AG04450 (cell line): ENCODE data around the gene LRP1B. TPM values are rescaled to one million over a fixed set of nuclear protein-coding genes. Genes with fewer than 3 reads are reported as not detected.

ENCODE experiments used
- CTCF ChIA-PET: fragments of 300-600, 350-600 bp; formaldehyde crosslinking; extraction: SDS; loops from one replicate; lab custom pipeline; 2022; ENCODE audit warnings: antibody characterized with exemption, inconsistent platforms; lab: Charles Lee
- POLR2A ChIA-PET: fragments of 350-600 bp; formaldehyde crosslinking; extraction: SDS; loops from one replicate; lab custom pipeline; 2021; ENCODE audit warnings: antibody characterized with exemption, inconsistent platforms; lab: Yijun Ruan, JAX
- DNase-seq: peaks from one replicate; pipeline ENCODE4 v3.0.0-alpha.2; 2011; ENCODE audit warnings: low read depth, low spot score
- H3K27ac ChIP-seq: one replicate; pipeline ENCODE4 v1.5.1; 2012; ENCODE audit warnings: low read depth, low read length, control low read depth
- H3K27me3 ChIP-seq: one replicate; pipeline ENCODE4 v1.6.0; 2012; ENCODE audit warnings: low read length; ENCODE audit not compliant: control insufficient read depth, insufficient read depth
- H3K4me3 ChIP-seq: 2 replicates; pipeline ENCODE4 v1.5.1; 2011; ENCODE audit warnings: mild to moderate bottlenecking, low read depth, low read length, control low read depth
- H3K9me3 ChIP-seq: 2 replicates; pipeline ENCODE4 v1.5.1; 2012; ENCODE audit warnings: low read length; ENCODE audit not compliant: control insufficient read depth, insufficient read depth
- polyA plus RNA-seq: library from polyadenylated mRNA; depleted of rRNA; stranded (reverse); fragments of >200 nt; gene quantifications from 2 replicates; pipeline ENCODE4 v1.2.3, GENCODE V29; 2011
- TF ChIP-seq, protein P1 (sequence below): IDR thresholded peaks from 2 replicates; pipeline ENCODE4 v1.5.1; 2011; ENCODE audit warnings: low read depth, low read length, control low read depth, inconsistent platforms

The LRP1B gene
- polyA plus RNA-seq, 1 experiment = 0.15 TPM

DNA sequence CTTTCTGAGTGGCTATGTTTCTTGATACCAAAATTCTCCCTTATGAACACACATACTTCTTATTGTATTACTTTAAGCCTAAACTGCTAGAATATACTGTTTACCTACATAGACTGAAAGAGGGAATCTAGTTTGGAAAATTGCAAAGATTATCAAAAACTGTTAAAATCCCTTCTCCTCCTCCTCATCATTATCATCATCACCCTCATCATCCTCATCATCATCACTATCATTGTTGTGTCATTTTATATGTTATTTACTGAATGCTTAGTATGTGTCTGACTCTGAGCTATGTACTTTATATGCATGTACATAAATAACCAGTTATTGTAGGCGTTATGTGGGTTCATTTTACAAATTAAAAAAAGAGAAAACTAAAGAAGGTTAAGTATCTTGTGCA lies 19.6 kb upstream of the LRP1B start:
- ChIA-PET POLR2A (no interaction called here), CTCF (no interaction called here)
- TF ChIP-seq, protein P1, sequence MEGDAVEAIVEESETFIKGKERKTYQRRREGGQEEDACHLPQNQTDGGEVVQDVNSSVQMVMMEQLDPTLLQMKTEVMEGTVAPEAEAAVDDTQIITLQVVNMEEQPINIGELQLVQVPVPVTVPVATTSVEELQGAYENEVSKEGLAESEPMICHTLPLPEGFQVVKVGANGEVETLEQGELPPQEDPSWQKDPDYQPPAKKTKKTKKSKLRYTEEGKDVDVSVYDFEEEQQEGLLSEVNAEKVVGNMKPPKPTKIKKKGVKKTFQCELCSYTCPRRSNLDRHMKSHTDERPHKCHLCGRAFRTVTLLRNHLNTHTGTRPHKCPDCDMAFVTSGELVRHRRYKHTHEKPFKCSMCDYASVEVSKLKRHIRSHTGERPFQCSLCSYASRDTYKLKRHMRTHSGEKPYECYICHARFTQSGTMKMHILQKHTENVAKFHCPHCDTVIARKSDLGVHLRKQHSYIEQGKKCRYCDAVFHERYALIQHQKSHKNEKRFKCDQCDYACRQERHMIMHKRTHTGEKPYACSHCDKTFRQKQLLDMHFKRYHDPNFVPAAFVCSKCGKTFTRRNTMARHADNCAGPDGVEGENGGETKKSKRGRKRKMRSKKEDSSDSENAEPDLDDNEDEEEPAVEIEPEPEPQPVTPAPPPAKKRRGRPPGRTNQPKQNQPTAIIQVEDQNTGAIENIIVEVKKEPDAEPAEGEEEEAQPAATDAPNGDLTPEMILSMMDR = no peak
- Histone ChIP-seq H3K9me3 (no peaks in the 10 kb centered on the region), H3K4me3 (no peak overlapping the region), H3K27me3 (no peaks in the 10 kb centered on the region), H3K27ac (no peak overlapping the region)
- DNase-seq = no peak

DNA sequence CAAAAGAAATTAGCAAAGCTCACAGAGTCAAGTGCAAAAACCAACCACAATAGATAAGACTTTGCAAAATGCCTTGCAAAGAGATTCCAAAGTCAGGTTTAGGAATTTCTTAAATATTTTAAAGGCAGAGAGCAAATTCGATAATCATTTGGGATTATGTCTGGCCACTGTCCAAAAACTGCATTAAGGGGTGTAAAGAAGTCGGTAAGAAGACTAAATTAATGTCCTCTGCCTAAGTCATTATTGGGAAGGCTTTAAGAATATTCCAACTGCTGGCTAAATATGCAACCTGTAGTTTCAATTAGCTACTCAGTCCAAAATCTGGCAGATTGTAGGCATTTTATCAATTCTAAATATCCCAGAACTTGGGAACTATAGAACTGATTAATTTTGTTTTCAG lies 13.7 kb upstream of the LRP1B start:
- no peak for DNase-seq
- TF ChIP-seq, protein P1 = no peak
- no peaks in the 10 kb centered on the region for H3K27me3 ChIP-seq

DNA sequence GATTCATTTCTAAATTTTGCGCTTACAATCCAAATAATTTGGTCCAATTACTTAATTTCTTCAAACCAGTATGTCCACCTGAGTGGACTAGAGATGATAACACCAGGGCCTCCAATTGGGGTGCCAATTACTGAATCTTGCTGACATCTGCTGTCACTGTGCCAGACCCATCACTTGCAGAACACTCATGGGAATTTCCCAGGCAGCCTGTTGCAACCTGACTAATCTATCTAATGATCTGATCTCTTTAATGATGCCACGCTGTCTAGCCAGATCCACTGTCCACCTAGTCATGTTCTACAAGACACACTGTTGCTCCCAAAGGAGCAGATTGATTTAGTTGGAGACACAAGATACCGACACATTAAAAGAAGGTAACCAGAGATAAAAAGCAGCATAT lies 11.8 kb upstream of the LRP1B start:
- ChIA-PET CTCF (interaction anchor here (3.7 kb wide), 1 partner anchor 13 kb away, joined by 40 read pairs; the partner anchor contains the start of gene LRP1B), POLR2A (no interaction called here)
- Histone ChIP-seq H3K4me3 (no peak overlapping the region), H3K27me3 (no peaks in the 10 kb centered on the region), H3K27ac (no peak overlapping the region), H3K9me3 (no peaks in the 10 kb centered on the region)
- DNase-seq = no peak
- TF ChIP-seq, protein P1 = no peak

More for the DNA sequence above, 13.7 kb upstream of the LRP1B start:
- Histone ChIP-seq H3K9me3 (no peaks in the 10 kb centered on the region), H3K27ac (no peak overlapping the region), H3K4me3 (no peak overlapping the region)
- ChIA-PET POLR2A (no interaction called here), CTCF (no interaction called here)

DNA sequence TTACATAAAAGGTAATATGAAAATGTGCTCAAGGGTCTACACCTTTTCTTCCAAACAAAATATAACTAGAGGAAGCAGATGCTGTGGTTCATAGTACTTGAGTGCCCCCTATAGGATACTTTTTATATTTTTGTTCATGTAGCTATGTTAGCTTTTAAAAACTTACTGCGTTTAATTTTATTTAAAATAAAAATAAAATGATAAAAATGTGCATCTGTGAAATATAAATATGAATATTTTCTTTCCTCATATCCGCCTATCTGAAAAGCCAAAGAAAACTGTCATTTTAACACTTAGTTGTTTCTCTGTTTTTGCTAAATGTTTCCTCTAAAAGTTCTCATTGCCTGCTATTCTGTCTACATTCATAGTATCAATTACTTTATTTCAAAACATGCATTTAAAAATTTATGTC lies 9.6 kb upstream of the LRP1B start:
- H3K4me3 ChIP-seq = no peak overlapping the region
- H3K9me3 ChIP-seq = no peaks in the 10 kb centered on the region
- POLR2A ChIA-PET = no interaction called here
- TF ChIP-seq, protein P1 = peak; percentile 58
- DNase-seq = no peak
- CTCF ChIA-PET = interaction anchor here (0.7 to 3.7 kb wide), 13 partner anchors 11 to 1277 kb away, joined by 3 to 40 read pairs (median 4); partner anchors contain the start of gene LRP1B
- no peaks in the 10 kb centered on the region for H3K27me3 ChIP-seq
- no peak overlapping the region for H3K27ac ChIP-seq

DNA sequence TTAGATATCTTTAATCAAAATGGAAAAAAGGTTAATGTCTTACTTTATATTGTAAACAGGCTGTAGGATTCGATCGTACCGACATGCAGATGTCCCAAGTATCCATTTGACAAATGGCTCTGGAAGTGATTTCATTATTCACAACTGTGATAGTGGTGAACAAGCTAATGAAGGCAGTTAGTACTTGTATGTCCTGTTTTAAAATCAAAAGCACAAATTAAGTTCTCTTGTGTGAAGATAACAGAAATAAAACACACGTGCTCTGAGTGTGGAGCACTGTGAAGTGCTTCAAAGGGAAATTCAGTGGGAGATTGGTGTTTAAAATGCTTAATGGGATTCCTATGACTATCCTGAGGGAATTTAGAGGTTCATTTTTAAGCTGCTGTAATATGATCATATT lies 8.6 kb upstream of the LRP1B start:
- ChIA-PET POLR2A (no interaction called here), CTCF (interaction anchor here (1.0 to 3.7 kb wide), 6 partner anchors 10 to 308 kb away, joined by 3 to 40 read pairs (median 4); partner anchors contain the start of gene LRP1B)
- TF ChIP-seq, protein P1 = no peak
- Histone ChIP-seq H3K4me3 (no peak overlapping the region), H3K9me3 (no peaks in the 10 kb centered on the region), H3K27me3 (no peaks in the 10 kb centered on the region), H3K27ac (no peak overlapping the region)
- DNase-seq = no peak
